NB4 (cell line): ENCODE results near the gene TARDBP.

Experiments used
- CTCF ChIP-seq: IDR thresholded peaks from one replicate; pipeline ENCODE4 v1.5.1; 2012; ENCODE audit warnings: low read depth, low read length
- MAX ChIP-seq: IDR thresholded peaks from 2 replicates; pipeline ENCODE4 v1.6.1; 2011; ENCODE audit warnings: low read depth, low read length

- TF ChIP-seq CTCF (no peak), MAX (no peak)
Measured at GRCh38 chr1:10969971-10970332, 42.5 kb upstream of the TARDBP start.
